Measurements from ENCODE around the gene FOXP1.

Gene FOXP1

GRCh38 chr3:71087143-71088018 lies 496.1 kb downstream of the FOXP1 start:
- DNase-seq = peak; percentile 73

GRCh38 chr3:71086777-71087142 lies 496.8 kb downstream of the FOXP1 start:
- no peak for DNase-seq

GRCh38 chr3:71083726-71084131 lies 499.8 kb downstream of the FOXP1 start:
- DNase-seq = peak; percentile 27

- no peak for DNase-seq
These were observed 500.7 kb downstream of the FOXP1 start for GRCh38 chr3:71082833-71083232.

GRCh38 chr3:71080517-71081083 lies 502.9 kb downstream of the FOXP1 start:
- DNase-seq = no peak

GRCh38 chr3:71078723-71079525 lies 504.6 kb downstream of the FOXP1 start:
- DNase-seq = no peak

GRCh38 chr3:71078199-71078598 lies 505.3 kb downstream of the FOXP1 start:
- DNase-seq = no peak

GRCh38 chr3:71077070-71077469 lies 506.5 kb downstream of the FOXP1 start:
- DNase-seq = no peak

- DNase-seq = no peak
These were observed 507.0 kb downstream of the FOXP1 start for GRCh38 chr3:71076361-71077002.

- no peak for DNase-seq
These were observed 508.0 kb downstream of the FOXP1 start for GRCh38 chr3:71075494-71075893.

- DNase-seq = no peak
These were observed 509.1 kb downstream of the FOXP1 start for GRCh38 chr3:71074423-71074822.

- no peak for DNase-seq
These were observed 510.5 kb downstream of the FOXP1 start for GRCh38 chr3:71072986-71073385.

GRCh38 chr3:71072287-71072686 lies 511.2 kb downstream of the FOXP1 start:
- no peak for DNase-seq

GRCh38 chr3:71070497-71071463 lies 512.7 kb downstream of the FOXP1 start:
- DNase-seq = no peak

- peak; percentile 79 for DNase-seq
These were observed 513.7 kb downstream of the FOXP1 start for GRCh38 chr3:71069797-71070196.

GRCh38 chr3:71067977-71068654 lies 515.4 kb downstream of the FOXP1 start:
- peak; percentile 34 for DNase-seq

GRCh38 chr3:71066849-71067261 lies 516.7 kb downstream of the FOXP1 start:
- peak; percentile 46 for DNase-seq

GRCh38 chr3:71066356-71066755 lies 517.2 kb downstream of the FOXP1 start:
- DNase-seq = peak; percentile 70

GRCh38 chr3:71065764-71066013 lies 517.8 kb downstream of the FOXP1 start:
- DNase-seq = no peak

- DNase-seq = peak; percentile 73
These were observed 518.4 kb downstream of the FOXP1 start for GRCh38 chr3:71064956-71065763.
